ENCODE results near the gene DIS3L2.

The DIS3L2 gene

DNA sequence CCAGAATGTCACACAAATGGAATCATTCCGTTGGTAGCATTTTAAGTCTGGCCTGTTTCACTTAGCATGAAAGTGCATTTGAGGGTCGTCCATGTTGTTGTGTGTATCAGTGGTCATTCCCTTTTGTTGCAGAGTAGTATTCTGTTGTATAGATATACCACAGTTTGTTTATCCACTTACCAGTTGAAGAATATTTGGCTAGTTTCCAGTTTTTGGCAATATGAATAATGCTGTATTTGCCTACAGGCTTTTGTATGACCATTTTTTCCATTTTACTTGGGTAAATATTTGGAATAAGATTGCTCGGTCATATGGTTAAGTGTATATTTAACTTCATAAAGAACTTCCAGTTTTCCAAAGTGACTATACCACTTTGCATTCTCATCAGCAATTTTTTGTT lies 317.0 kb downstream of the DIS3L2 start:
- DNase-seq: no peak

DNA sequence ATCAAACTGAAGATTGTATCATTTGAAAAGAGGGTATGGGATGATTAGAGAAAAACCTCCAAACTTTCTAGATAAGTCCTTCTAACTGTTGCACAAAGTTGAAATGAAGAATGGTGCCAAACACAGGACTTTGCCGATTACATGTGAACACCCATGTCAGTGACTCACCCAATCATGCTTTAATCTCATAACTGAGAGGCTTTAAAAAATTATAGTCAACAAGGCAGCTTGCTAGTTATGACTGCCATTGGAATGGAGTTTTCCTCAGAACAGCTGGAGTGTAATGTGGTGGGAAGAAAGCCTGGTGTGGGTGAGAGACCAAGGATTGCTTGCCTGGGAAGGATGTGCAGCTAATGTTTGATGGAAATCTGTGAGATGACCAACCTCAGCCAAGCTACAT lies 318.8 kb downstream of the DIS3L2 start:
- no peak for DNase-seq

DNA sequence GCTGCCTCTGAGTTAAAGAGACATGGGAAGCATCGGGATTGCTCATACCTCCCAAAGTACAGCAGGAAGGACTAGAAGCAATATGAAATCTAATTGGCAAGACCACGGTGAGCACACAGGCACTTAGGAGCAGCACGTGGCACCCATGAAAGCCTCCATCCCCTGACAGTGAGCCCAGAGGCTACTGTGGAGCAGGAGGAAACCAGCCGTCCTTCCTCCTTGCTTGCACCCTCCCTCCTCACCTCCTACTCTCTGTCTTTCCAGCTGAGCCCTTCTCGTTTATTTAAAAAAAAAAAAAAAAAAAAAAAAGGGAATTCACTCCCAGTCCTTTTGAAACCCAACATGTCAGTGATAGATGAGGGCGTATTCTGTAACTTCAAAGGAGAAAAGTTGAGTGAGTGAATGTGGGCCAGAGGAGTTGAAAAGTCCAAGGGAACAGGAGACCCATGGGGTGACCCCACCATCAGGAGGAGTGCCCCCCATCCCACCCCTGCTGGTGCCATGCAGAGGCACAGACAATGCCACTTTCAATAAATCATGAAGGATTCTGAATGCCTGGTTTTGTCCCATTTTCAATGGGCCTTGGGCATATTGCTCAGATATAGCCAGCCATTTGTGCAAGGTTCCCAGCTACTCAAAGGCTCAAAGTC lies 320.5 kb downstream of the DIS3L2 start:
- no peak for DNase-seq

DNA sequence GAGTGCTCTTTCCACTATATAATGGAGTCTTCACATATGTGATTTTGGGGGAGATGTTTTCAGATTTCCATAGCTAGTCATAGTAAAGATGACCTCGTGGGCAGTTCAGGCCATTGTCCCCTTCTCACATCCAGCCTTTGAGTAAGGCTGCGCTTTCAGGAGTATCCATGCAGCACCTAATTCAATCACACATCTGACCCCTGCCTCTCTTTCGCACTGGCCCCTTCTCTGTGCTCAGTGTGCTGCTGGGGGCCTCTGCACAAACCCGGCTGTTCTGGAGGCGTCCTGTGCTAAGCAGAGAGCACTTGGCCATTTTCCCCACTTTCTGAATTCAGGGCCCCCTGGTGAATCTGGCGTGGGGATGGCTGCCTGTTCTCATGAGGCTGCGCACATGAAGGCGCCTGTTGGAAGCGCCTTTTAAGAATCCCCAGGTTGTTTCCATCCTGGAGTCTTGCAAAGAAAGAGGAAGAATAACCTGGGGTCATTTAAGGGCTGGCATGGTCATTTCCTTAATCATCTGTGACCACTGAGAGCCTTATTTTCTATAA lies 321.1 kb downstream of the DIS3L2 start:
- no peak for DNase-seq

DNA sequence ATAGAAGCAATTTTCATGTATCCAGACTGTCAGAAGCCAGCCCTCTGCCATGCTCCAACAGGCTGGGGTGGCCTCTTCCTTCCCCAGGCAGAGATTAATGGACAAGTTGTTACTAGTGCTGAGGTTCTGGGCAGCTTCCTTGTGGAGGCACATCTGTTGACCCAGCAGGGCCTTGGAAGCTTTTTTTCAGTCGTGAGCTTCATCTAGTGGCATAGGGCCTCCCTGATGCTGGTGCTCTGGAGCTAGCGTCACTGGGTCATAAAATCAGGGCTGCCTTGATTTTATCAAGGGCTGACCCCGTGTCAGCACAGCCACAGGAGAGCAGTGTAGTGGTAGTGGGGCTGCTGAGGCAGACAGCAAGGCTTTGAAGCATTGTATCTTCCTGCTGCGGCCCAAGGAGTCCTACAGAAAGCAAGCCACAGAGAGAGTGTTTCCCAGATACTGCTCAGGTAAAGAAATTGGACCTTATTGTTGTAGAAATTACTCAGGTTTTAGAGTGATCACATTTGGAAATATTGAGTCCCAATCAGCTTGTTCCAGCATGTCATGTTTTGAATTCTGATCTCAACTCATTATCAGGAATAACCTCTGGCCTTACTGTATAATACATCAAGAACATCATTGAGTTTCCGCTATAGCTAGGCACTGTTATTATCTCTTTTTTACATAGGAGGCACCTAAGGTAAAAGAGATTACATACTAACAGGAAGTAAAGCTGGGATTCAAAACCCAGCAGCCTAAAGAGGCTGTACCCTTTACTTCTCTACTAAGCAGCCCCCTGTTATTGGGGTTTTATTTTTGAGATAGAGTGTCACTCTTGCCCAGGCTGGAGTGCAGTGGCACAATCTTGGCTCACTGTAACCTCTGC lies 324.7 kb downstream of the DIS3L2 start:
- no peak for DNase-seq

DNA sequence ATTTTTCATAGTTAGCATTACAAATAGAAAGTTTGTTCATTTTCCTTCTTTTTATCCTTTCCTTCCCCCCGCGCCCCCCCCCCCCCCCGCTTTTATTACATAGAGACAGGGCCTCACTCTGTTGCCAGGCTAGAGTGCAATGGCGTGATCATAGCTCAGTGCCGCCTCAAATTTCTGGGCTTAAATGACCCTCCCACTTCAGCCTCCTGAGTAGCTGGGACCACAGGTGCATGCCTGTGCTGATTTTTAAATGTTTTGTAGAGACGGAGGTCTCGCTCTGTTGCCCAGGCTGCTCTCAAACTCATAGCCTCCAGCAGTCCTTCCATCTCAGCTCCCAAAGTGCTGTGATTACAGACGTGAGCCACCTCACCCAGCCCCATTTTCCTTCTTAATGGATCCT lies 325.8 kb downstream of the DIS3L2 start:
- DNase-seq: no peak

DNA sequence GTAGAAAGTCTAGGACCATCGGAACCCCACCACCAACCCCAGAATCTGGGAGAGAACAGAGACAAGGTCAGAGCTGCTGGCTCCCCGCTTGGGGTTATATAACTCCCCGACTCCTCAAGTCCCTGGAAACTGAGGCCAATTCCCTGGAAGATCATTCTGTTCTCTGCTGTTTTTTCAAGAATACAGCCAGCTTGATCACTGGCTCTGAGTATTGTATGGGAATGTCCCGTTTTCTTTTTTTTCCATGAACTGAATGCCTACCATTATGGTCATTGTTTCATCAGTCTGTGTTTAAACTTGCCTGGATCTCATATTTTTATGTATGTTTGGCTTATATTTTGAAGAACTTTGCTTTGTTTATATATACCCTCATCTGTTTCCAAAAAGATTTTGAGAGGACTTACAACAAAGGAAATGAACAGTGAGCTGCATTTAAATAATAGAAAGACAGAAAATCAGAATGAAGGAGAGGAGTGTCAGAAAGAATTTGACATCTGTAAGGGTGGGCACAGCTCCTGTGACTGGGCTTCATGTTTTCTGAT lies 327.0 kb downstream of the DIS3L2 start:
- DNase-seq: no peak

DNA sequence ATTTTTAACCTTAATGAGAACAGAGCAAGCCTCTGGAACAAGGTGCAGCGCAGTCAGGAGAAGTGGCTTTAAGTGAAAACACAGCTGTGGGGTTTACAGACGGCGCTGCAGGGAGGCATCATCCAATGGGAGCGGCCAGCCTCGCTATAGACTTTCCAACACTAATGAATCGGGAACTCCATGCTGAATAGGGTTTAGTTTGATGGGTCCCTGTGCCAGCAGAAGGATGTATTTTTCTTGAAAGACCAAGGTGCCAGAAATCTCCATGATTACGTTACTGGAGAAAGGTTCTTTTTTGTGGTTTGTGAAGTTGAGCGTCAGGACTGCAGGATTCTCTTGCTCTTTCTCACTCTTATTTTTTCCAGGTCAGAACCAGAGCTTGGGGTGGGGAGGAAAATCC lies 329.2 kb downstream of the DIS3L2 start:
- no peak for DNase-seq

DNA sequence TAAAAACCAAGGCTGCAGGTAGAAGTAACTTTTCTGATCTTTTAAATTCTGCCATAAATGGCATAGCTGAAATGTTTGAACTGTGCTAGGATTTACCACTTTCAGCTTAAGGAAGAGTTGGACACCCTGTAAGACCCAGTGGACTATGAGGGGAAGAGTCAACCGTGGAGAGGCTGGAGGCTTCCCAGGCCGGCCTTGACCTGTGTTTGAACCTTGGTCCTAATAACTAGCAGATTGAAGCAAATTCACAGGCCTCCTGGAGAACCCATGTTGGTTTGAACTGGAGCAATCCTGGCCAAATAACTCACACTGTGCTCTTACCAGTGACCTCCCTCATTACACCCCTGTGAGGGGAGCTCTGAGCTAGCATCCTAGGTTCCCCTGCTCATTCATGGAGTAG lies 329.8 kb downstream of the DIS3L2 start:
- DNase-seq: no peak

DNA sequence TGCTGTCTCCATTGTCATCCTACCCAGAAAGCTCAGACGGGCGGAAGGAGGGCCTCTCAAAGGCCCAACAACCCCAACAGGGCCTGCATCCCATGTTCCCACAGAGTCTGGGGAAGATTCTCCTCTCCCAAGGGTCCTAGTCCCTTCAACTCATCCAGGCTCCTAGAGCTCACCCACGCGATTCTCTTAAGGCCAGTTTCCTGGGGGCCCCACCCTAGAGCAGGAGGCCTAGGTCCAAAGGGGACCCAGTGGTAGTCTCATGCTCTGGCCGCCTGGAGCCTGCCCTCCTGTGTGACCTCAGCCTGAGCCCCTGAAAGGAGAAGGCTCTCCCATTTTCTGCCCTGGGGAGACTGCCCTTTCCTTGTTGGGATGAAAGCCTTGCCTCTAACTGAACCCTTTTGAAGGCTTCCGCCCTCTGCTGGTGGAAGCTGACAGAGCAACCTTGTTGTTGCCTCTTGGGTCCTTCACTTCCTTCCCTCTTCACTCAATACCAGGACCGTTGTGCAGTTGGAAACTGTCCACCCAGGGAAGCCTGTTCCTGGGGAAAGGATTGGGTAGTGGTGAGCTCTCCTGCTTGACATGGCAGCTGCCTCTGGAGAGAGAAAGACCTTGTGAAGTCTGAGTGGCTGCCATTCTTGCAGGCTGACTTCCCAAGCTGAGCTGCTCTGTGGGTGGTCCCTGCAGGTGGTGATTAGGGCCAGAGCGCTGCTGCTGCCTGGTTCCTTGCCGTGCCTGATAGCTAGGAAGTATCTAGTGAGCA lies 331.1 kb downstream of the DIS3L2 start:
- DNase-seq: peak; percentile 84

DNA sequence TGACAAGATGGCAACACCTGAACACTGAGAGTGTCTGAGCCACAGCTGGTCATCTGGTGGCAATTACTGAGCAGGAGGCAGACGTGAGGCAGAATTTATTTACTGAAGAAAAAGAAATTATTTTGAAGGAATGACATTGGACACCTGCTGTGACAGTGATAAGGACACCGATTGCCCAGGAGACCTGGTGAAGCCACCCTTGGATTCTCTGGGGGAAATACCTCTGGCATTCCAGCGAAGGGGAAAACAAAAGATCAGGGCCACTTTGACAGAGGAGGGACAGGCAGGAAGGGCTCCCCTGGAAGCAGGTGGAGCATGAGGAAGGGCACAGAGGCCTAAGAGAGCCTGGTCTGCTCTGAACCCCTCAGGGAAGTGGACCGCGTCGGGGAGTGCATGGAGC lies 331.7 kb downstream of the DIS3L2 start:
- no peak for DNase-seq

DNA sequence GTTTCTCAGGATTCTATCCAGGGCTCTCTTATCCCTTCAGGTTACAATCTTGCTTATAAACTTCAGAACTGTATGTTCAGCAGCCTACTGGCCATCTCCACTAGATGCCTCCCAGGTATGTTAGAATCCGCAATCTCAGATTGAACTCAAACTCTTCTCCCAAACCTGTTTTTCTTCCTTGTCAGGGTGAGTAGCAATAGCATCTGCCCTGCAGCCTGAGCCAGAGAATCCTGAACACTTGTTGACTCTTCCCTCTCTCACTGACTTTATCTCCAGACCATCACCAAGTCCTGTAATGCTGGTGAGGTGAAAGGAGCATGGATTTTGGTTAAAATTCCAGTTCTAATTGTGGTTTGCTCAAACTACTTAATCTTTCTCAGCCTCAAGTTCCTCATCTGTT lies 334.5 kb downstream of the DIS3L2 start:
- DNase-seq: no peak

DNA sequence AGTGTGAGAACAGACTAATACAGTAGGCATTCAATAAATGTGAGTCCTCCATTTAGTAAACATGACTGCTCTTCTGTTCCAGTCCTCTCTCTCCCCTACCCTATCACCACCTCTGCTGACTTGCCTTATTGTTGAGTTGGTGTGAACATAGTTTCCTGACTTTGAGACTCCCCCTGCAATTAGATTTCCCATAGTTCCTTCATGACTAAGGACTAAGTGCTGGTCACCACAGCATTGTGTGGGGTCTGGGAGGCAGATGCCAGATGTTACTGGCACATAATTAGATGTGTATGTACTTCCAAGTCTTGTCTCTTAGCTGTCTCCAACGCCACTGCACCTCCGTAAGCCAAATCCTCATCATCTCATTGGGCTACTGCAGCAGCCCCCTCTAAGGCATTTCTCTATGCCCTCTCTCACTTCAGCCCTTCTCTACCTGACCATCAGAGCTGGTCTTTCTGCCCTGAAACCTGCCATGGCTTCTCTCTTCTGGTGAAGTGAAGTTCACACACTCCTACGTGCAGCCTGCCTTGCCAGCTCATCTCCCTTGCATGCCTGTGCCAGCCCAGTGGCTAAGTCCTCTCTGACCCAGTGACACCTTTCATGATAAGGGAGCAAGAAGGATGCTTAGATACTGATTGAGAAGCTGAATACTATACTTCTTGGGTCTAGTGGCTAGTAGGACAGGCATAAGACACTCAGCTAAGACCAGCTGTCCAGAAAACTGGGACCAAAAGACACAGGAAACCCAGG lies 335.4 kb downstream of the DIS3L2 start:
- DNase-seq: no peak

DNA sequence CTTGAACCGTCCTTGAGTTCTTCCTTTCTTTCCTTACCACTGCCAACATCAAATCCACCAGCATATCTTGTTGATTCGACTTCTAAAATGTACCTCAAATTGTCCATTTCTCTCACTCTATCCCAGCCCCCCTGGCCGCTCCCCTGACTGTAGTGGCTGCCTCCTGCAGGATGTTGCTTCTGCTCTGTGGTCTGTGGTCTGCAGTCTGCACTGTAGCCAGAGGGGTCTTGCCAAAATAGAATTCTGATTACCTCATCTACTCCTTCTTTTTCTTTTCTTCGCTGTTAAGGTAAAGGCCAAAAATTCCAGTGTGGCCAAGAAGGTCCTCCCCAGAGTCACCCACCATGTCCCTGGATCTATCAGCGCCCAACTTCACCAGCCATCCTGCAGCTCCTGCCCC lies 337.6 kb downstream of the DIS3L2 start:
- DNase-seq: no peak

DNA sequence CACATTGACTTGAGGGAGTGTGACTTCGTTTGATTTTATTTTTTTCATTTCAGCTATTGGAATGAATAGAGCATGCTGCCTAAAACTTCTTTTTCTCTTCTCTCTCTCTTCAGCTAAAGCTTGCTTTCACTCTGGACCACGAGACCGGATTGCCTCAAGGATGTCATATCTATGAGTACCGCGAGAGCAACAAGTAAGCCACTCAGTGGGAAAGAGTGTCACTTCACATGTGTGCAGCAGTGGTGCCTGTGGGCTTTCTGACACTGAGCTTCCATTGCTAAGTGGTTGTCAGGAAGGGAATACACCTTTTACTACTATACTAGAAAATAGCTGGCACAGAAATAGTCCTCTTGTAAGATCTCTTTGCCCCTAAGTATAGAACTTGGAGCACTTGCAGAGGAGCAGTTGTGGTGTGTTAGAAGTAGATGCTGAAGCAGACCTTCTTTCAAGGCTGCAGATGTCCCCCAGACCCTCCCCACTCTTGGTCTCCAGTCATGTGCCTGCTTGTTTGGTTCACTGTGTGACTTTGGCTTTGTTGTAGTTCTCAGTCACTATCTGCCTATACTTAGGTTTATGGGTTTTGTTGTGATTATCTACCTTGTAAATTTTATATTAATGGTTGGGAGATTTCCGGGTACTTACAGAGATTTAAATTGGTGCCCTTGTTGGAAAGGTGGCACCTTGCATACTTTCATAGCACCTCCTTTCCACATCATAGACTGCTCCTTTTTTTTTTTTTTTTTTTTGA lies 338.6 kb downstream of the DIS3L2 start:
- no peak for DNase-seq

DNA sequence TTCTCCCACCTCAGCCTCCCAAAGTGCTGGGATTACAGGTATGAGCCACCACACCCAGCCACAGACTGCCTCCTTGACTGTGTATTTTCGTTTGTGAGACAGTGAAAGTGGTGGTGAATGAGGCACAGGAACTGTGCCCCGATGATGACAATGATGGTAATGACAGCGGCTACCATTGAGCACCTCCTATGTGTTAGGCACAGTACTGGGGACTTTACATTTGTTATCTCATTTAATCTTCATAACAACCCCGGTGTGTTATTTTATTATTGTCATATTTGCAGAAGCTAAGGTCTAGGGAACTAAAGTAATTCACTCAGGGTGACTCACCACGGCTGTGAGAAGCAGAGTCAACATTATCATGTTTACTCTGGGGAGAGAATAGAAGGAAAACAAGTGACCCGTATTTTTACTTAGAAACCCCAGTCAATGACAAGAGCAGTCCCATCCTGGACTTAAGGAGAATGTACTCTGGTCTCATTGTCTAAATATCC lies 339.4 kb downstream of the DIS3L2 start:
- DNase-seq: no peak

DNA sequence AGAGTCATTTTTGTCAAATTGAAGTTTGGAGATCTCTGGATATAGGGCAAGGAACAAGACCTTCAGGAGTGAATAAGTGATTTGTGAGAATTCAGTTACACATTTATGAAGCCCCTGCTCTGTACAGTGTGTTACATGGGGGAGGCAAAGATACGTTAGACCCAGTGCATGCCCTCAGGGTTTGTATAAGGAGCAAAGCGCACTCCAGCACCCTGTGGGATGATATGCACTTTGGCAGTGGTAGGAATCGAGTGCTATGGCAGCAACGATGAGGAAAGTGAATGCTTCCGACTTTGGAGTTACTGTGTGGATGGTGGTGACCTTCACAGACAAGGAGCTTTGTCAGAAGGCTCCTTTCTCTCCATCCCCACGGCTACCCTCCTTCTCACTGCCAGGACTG lies 342.7 kb downstream of the DIS3L2 start:
- DNase-seq: no peak

DNA sequence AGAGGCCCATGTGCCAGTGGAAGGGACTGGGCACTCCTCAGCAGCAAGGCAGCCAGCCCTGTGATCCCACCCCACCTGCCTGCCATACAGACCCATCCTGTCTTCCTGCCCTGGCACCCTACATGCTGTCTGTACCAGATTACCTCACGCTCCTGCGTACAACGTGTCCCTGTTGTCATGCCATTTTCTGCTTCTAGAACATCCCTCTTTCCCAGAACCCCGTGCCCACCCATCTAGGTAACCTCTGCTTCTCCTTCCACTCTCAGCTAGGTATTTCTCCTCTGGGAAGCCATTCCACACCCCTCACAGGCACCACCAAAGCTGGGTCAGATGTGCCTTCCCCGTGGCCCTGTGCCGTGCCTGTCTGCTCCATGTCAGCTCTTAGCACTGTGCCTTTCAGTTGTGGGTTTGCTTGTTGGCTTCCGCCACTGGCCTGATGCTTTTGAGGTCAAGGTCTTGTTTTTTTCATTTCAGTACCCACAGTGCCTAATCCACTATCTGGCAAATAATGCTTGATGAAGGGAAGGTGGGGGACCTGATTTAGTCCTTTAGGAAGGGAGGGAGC lies 345.3 kb downstream of the DIS3L2 start:
- DNase-seq: no peak

DNA sequence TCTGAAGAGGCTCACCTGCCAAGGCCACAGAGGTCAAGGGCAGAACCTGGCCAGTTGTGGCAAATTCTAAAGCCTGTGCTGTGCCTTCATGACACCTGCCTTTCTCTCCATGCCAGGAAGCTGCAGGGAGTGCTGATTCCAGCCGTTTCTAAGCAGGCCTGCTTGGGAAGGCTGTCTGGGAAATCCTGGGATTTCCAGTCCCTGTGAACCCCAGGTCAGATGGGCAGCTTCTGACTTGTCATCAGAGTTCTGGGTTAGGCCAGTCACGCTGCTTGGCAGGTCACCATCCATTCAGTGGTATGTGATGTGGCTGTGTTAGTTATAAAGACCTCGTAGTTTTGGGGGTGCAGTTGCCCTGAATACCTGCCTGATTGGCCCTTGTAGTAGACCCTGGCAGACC lies 346.3 kb downstream of the DIS3L2 start:
- no peak for DNase-seq

DNA sequence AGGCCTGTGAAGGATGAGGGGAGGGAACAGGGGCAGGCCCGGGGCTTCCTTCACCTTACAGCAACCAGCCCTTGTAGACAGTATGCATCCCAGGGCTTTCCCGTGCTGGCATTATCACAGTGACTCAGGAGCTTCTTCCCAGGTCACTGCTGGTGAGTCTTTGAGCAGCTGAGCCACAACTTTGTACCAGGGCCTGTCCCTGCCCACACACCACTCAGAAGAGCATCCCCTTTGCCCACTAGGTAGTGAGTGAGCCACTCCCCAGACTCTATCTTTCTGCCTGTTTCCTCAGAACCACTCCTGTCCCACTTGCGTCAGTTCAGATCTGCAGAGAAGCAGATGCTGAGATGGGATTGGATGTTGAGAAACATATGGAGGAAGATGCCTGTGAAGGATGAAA lies 347.5 kb downstream of the DIS3L2 start:
- DNase-seq: no peak

DNA sequence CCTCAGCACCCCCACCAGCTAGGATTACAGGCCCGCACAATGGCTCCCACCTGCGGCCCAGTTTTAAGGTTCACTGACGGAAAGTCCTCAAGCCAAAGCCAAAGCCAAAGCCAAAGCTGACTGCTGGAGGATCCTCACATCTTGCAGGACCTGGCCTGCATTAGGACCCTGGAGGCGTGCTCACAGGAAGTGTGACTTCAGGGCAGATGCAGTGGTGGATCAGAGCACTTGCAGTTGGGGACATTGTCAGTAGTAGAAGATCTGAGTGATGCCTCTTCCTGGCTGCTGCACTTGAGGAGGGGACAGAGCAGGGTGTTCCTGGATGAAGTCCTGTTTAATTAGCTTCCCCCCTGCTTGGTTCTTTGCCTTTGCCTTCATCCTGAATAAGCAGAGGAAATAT lies 348.1 kb downstream of the DIS3L2 start:
- DNase-seq: no peak

Measured in NCI-H82 (cell line).